ENCODE results near the gene NENF.
"Not testable (repeated sequence)": the region's sequence is repeated elsewhere in the genome, so short reads cannot be mapped to it uniquely, and the experiment has no call there.

The NENF gene

GRCh38 chr1:212461916-212462660, 29.4 kb downstream of the NENF start:
- no peak for DNase-seq

DNA sequence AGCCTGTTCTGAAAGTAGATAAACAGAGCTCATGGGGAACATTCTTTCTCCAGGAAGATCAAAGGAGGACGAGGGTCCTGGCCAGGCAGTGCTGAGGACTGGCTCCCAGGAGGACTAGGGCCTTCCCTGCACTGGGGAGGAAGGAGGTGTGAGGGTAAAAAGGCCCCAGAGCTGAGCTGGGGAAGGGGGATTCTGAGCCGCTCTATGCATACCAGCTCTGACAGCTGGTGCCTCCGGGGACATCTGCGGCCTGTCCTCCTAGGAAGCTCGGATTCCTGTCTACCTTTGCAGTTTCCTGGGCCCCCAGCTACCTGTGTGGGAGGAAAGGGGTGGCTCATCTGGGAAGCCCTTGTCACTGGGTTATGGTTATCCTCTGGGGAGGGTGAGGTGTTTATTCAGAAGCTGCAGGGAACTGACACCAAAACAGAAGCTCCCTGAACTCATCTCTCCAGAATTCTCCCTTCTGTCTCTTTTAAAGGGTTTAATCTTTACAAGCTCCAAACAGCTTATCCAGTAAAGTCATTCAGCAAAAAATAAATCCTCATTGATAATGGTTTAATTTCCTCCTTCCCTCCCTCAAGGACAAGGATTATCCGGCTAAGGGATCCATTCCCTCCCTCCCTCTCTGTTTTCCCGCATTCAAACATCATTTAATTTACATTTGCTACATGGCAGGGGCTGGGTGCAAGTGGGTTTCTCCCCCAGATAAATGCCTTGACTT, 31.0 kb downstream of the NENF start:
- DNase-seq, result no peak

DNA sequence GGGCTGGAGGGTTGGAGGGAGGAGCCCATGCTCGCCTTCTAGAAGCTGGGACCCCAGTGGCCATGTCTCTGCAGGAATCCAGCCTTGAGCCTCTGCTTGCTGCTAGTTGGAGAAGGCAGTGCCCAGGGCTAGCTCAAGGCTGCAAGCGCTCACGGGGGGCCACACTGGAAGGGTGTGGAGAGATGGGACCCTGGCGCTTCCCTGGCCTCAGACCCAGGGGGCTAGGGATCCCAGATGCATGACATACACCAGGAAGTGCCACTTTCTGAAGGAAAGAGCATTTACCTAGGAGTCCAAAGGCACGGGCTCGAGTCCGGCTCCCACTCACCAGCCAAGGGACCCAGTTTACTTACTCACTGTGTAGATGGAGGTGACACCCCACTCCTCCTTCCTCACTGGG, 32.6 kb downstream of the NENF start:
- DNase-seq, result no peak

DNA sequence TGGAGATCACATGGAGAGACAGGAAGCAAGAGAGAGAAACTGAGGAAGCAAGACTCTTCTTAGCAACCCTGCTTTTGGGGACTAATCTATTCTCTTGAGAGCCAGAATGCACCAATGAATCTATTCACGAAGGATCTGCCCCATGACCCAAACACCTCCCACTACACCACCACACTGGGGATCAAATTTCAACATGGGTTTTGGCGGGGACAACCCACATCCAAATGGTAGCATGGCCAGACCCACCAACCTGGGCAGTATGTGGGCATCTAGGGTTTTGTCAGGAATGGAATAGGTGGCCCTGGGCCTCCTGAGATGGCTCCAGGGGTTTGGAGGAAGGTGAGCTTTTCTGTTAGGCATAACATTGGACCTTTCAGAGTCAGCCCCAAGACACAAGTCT, 33.7 kb downstream of the NENF start:
- no peak for DNase-seq

- DNase-seq, result no peak
Measured at GRCh38 chr1:212466898-212467650, 34.4 kb downstream of the NENF start.

- no peak for DNase-seq
Measured at GRCh38 chr1:212467843-212468482, 35.2 kb downstream of the NENF start.

GRCh38 chr1:212470059-212470458, 37.3 kb downstream of the NENF start:
- no peak for DNase-seq

GRCh38 chr1:212471286-212471685, 38.6 kb downstream of the NENF start:
- DNase-seq, result no peak

GRCh38 chr1:212471891-212472675, 39.4 kb downstream of the NENF start:
- DNase-seq, result no peak

- DNase-seq, result no peak
Measured at GRCh38 chr1:212473729-212474128, 41.0 kb downstream of the NENF start.

GRCh38 chr1:212475151-212475550, 42.4 kb downstream of the NENF start:
- DNase-seq, result no peak

DNA sequence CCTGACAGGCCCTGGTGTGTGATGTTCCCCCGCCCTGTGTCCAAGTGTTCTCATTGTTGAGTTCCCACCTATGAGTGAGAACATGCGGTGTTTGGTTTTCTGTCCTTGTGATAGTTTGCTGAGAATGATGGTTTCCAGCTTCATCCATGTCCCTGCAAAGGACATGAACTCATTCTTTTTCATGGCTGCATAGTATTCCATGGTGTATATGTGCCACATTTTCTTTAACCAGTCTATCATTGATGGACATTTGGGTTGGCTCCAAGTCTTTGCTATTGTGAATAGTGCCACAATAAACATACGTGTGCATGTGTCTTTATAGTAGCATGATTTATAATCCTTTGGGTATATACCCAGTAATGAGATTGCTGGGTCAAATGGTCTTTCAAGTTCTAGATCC, 43.1 kb downstream of the NENF start:
- DNase-seq, result not testable (repeated sequence)

DNA sequence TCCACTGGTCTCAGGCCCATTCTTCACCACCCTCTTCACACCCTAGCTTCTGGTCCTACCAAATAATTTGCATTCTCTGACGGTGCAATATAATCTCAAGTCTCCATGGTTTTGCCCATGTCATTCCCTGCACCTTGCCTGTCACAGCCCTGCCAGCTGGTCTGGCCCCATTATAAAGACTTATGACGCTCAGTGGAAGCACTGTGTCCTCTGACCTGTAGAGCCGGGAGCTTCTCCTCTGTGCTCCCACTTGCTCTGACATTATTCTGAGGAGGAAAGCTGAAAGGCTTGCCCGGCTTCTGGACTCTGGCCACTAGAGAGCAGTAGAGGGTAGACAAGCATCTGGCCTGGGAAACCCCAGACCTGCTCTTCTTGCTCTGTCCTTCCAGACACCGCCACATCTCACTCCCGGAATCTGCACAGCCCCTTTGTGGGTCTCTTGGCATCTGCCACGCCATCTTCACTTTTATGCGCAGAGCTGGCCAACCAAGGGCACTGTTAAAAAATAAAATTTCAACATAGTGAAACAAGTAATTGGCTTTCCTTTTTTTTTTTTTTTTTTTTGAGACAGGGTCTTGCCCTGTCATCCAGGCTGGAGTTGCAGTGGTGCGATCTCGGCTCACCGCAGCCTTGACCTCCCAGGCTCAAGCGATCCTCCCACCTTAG, 44.4 kb downstream of the NENF start:
- DNase-seq, result peak; percentile 33 to 81

DNA sequence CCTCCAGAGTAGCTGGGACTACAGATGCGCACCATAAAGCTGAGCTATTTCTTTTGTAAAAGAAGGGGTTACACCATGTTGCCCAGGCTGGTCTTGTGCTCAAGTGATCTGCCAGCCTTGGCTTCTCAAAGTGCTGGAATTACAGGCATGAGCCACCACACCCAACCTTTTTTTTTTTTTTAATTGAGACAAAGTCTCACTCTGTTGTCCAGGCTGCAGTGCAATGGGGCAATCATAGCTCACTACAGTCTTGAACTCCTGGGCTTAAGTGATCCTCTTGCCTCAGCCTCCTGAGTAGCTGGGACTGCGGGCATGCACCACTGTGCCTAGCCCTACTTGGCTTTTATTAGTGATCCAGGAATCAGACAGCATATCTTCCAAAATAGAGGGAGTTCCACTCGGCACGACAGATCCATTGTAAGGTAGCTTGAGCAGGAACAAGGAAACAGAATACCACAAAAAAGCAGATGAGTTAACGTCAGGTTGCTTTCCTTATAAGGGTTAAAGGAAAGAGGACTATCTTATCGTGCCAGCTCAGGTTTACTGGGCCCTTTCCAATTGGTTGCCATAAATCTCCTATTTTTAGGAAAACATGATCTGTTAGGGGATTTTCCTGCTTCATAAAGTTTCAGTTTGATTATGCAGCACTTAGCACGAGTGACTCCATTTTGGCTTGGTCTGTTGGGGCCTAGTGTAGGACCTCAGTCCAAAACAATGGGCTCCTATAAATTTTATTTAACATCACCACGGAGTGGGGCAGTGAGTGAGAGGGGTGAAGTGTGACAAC, 45.2 kb downstream of the NENF start:
- no peak for DNase-seq

DNA sequence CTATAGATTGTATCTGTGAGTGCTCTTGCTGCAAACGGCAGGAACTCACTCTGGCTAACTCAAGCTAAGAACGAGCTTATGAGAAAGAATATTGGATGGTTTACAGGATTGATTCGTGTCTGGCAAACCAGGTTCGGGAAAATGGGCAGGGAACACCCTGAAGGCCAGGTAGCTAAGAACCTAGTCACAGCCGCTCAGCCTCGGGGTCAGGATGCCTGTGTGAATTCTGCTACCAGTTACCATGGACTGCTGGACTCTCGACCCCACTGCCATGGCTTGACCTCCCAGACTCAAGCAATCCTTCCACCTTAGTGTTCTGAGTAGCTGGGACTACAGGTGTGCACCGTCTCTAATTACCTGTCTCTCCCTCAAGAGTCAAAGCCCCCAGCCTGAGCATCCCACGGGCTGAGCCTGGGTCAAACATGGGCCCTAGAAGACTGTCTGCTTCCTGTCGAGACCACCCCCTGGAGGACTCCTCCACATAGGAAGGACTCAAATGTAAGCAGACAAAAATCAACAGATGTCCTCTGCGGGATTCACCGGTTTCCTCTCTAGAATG, 45.8 kb downstream of the NENF start:
- no peak for DNase-seq

GRCh38 chr1:212479188-212479587, 46.5 kb downstream of the NENF start:
- DNase-seq, result no peak

DNA sequence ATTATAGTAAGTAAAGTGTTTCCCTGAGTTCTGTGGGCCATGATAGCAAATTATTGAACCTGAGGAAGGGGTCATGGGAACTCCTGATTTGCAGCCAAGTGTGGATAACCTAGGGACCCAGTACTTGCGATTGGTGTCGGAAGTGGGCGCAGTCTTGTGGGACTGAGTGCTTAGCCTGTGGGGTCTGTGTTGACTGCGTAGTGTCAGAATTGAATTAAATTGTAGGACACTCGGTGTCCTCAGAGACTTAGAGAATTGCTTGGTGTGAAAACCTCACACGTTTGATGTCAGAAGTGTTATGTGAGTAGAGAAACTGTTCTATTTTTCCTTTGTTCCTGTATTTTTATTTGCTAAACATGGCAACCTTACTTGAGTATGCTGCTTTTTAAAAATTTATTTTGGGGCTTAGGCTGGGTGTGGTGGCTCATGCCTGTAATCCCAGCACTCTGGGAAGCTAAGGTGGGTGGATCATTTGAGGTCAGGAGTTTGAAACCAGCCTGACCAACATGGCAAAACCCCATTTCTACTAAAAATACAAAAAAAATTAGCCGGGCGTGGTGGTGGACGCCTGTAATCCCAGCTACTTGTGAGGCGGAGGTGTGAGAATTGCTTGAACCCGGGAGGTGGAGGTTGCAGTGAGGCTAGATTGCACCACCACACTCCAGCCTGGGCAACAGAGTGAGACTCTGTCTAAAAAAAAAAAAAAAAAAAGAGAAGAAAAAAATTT, 48.2 kb downstream of the NENF start:
- DNase-seq, result not testable (repeated sequence)

- DNase-seq, result no peak
Measured at GRCh38 chr1:212481438-212481767, 48.7 kb downstream of the NENF start.

- no peak for DNase-seq
Measured at GRCh38 chr1:212482006-212482636, 49.4 kb downstream of the NENF start.
